Activated T-helper 1 cell treated with anti-CD3 and anti-CD28 coated beads, Interleukin-2, amount 50 U/mL, for 16 hours (primary cell): Measurements from ENCODE around the gene PDE3A.
"Not testable (repeated sequence)": the region's sequence is repeated elsewhere in the genome, so short reads cannot be mapped to it uniquely, and the experiment has no call there.

Experiments used
- DNase-seq, 2 donors: peaks; one replicate each; pipeline ENCODE4 v3.0.0-alpha.2; 2020; ENCODE audit warnings: low read depth in 1 of 2, low spot score in 1 of 2

Gene PDE3A

GRCh38 chr12:20596061-20596460 lies 227.7 kb downstream of the PDE3A start:
- no peak for DNase-seq

- no peak for DNase-seq
These were observed 231.4 kb downstream of the PDE3A start for GRCh38 chr12:20599757-20600156.

DNA sequence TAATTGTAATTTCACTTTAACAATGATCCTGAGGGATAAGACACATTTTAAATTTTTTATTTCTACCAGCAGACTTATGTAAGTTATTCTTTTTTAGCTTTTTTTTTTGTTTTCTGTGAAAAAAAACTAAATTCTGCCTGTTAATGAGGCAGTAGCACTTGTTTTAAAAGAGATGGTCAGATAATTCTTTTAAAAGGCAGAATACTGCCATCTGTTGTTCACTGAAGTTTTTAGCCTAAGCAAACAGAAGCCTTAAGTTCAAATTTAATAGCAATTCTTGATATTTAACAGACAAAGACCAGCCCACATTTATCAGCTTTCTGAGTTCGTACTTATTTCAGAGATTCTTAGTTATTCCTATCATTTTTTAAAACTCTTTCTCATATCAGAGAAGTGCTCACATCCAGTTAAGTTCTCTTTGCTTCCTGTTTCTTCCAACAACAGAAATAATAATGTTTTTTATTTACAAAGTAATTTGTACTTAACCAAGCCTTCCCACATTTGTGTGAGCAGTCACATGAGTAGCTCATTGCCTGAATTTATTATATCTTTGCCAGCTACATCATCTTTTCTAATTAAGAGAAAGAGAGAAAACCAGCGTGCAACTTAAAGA lies 233.4 kb downstream of the PDE3A start:
- no peak for DNase-seq

GRCh38 chr12:20602641-20603391 lies 234.5 kb downstream of the PDE3A start:
- no peak for DNase-seq

GRCh38 chr12:20604408-20605067 lies 236.2 kb downstream of the PDE3A start:
- no peak for DNase-seq

- not testable (repeated sequence) for DNase-seq
These were observed 246.7 kb downstream of the PDE3A start for GRCh38 chr12:20615020-20615419.

- no peak for DNase-seq
These were observed 247.8 kb downstream of the PDE3A start for GRCh38 chr12:20616093-20616492.

DNA sequence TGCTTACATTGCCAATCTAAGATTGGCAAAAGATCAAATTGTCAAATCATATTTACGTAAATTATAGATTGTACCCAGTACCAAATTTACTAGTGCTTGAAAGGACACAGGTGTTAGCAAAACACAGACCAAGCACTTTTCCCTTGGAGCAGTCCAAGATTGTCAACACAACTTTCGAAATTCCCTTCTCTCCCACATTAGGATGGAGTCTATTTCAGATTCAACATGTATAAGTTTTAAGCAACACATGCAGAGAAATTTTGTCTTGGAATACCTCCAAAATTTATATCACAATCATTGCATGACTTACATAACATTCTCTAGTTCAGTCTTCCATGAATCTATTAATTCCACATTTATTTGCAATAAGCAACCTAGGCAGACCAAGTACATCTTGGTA lies 251.9 kb downstream of the PDE3A start:
- no peak for DNase-seq

- DNase-seq = no peak
These were observed 256.4 kb downstream of the PDE3A start for GRCh38 chr12:20624718-20625117.

GRCh38 chr12:20625531-20625930 lies 257.2 kb downstream of the PDE3A start:
- DNase-seq = no peak

- no peak for DNase-seq
These were observed 258.8 kb downstream of the PDE3A start for GRCh38 chr12:20627001-20627588.

- no peak for DNase-seq
These were observed 260.0 kb downstream of the PDE3A start for GRCh38 chr12:20628226-20628787.

GRCh38 chr12:20628999-20629398 lies 260.7 kb downstream of the PDE3A start:
- DNase-seq = no peak

- no peak for DNase-seq
These were observed 261.2 kb downstream of the PDE3A start for GRCh38 chr12:20629414-20630156.

GRCh38 chr12:20631711-20632110 lies 263.4 kb downstream of the PDE3A start:
- no peak for DNase-seq

DNA sequence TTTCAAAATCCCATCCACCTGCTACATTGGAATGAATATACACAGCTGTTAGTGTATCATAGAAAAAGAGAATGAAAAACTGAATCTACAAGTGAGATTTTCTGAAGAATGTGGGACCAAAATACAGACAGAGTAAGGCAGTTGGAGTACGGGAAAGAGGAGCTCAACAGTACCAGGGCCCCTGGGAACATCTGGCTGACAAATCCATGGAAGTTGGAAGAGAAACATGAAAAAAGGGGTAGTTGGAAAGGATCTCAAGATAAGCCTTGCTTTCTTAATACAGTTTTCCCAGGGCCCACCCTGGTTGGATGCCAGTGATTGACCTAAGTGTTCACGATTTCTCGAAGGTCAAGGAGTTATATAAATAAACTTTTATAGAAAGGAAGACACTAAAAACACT lies 272.8 kb downstream of the PDE3A start:
- DNase-seq = no peak

- no peak for DNase-seq
These were observed 275.5 kb downstream of the PDE3A start for GRCh38 chr12:20643822-20644221.

GRCh38 chr12:20646239-20646827 lies 278.0 kb downstream of the PDE3A start:
- DNase-seq = no peak

DNA sequence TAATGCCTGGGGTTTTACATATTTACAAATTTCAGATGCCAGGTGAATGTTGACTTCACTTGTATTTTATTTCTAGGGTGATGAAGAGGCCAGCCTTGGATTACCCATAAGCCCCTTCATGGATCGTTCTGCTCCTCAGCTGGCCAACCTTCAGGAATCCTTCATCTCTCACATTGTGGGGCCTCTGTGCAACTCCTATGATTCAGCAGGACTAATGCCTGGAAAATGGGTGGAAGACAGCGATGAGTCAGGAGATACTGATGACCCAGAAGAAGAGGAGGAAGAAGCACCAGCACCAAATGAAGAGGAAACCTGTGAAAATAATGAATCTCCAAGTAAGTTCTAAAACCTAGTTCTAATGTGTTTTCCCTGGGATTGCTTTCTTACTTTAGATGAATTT lies 285.5 kb downstream of the PDE3A start:
- DNase-seq = no peak

DNA sequence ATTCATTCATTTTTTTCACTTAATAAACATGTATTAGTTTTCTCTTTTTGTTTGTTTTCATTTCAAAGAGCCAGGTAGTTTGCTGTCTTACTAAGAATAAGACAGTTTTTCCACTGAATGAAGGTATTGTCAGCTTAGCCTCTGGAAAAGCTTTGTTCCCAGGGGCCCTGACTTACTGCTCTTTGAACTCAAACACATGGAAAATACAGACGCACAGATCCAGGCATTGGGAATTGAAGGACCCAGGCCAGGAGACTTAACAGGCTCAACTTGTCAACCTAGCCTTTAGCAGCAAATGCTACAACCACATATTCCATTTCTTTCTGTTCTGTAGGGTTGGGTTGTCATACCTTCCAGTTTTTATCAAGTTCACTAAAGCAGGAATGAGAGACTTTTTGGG lies 288.3 kb downstream of the PDE3A start:
- no peak for DNase-seq

DNA sequence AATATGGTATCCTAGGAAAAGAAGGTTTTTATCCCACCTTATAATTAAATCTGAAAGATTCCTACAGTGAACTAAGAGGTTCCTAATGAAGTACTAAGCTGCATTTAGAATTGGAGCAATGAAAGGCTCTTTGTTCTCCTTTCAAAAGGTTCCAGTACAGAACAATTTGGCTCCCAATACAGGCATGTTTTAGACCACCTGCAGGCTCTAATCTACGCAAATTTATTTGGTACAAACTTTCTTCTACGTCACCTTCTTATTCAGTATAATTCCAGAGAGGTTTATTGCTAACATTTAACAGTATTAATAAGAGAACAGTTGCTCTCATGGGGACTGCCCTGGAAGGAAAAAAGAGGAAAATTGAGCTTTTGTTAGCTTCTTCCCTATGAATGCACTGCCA lies 289.2 kb downstream of the PDE3A start:
- DNase-seq = no peak
